ENCODE results near the gene RPS25. TPM values are rescaled to one million over a fixed set of nuclear protein-coding genes. Genes with fewer than 3 reads are reported as not detected.

The RPS25 gene
- total and polyA plus RNA-seq, 9 of the 15 experiments (the other 6 are each of a cell fraction or from before 2014, with no cell fraction given) = 1,553 to 5,486 (median 2,471) TPM

DNA sequence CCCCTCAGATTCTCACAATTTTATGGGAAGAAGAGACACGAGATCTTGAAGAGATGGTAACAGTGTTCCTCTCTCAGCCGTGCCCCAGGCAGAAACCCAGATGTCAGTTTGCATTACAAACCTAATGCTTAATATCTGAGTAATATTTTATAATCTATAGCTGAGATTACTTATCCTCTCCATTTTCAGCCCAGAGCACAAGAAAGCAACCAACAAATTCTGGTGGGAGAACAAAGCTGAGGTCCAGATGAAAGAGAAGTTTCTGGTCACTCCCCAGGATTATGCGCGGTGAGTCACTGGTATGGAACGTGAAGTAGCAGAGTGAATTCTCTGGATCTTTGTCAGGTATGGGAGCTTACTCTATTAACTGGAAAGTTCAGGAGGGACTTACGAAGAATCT lies 19.3 kb downstream of the RPS25 start:
- H4K20me1 ChIP-seq (replicated peaks; ENCODE audit: control insufficient read depth, insufficient read depth, low read length) = no peaks in the 10 kb centered on the region
- H3K4me3 ChIP-seq = peak overlapping the region; percentile 83
- ChIA-PET CTCF (ENCODE audit: low intra/inter-chr PET ratio) (no interaction called here), POLR2A (interaction anchor here (1.5 to 2.3 kb wide), 3 partner anchors 9 to 20 kb away, joined by 4 to 12 read pairs (median 7); partner anchors contain the start of genes RPS25 and TRAPPC4)
- H3K4me2 ChIP-seq (ENCODE audit: insufficient read depth, low read length) = peak overlapping the region; percentile 100
- WGBS (ENCODE audit: insufficient coverage, low coverage, missing lambda C conversion rate) = 8% methylated on average over 6 of the region's 6 CpGs
- H3K36me3 ChIP-seq (ENCODE audit: control insufficient read depth, insufficient read depth, low read length) = peaks cover 38% of the 10 kb centered on the region; the same call in 2 of the 3 replicates
- peaks cover 9 to 13% of the 10 kb centered on the region in 2 experiments; a peak in 4 of 5 replicates for H3K4me1 ChIP-seq (replicated peaks in 1 of 2; ENCODE audit: control insufficient read depth in 2 of 2, insufficient read depth in 2 of 2, low read length in 2 of 2)
- no TSS peak for BruUV-seq (replicated peaks)
- peak overlapping the region; percentile 46; the same call in 1 of the 3 replicates for H3K27ac ChIP-seq (ENCODE audit: extremely low read depth, low read depth, low read length)
- peak; percentile 28 to 67 (median 40) for DNase-seq (ENCODE audit: extremely low read depth in 1 of 4, low spot score in 3 of 4)
- no peaks in the 10 kb centered on the region for H3K27me3 ChIP-seq (ENCODE audit: control insufficient read depth in 2 of 2, insufficient read depth in 2 of 2, low read length in 2 of 2)
- in situ Hi-C loops (cut with MboI) (no loop called here), intact Hi-C loops (cut with micrococcal nuclease) (loop anchor here (1.0 kb wide), 1 partner anchor 19 kb away; the partner anchor contains the start of genes RPS25 and TRAPPC4)
- H3K9ac ChIP-seq (ENCODE audit: insufficient read depth in 1 of 2, low read depth in 2 of 2, low read length in 2 of 2) = peak overlapping the region; percentile 77 to 91
- peak; percentile 44 for ATAC-seq
- peak; percentile 74 for FAIRE-seq
- H2AFZ ChIP-seq (ENCODE audit: low read depth, low read length) = peak overlapping the region; percentile 90
- peaks cover 30% of the 10 kb centered on the region for H3K79me2 ChIP-seq (ENCODE audit: control insufficient read depth, insufficient read depth, low read length)
- no peaks in the 10 kb centered on the region for H3K9me3 ChIP-seq (replicated peaks; ENCODE audit: control insufficient read depth, insufficient read depth, low read depth, low read length)
- no peaks in the 10 kb centered on the region for H3K9me1 ChIP-seq (ENCODE audit: control insufficient read depth, insufficient read depth, low read length)
- TF ChIP-seq, protein P1, sequence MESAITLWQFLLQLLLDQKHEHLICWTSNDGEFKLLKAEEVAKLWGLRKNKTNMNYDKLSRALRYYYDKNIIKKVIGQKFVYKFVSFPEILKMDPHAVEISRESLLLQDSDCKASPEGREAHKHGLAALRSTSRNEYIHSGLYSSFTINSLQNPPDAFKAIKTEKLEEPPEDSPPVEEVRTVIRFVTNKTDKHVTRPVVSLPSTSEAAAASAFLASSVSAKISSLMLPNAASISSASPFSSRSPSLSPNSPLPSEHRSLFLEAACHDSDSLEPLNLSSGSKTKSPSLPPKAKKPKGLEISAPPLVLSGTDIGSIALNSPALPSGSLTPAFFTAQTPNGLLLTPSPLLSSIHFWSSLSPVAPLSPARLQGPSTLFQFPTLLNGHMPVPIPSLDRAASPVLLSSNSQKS (CRISPR knock-in tag; IDR thresholded peaks at IDR 0.05) = no peak
- TF ChIP-seq THRB (CRISPR knock-in tag; conservative IDR thresholded peaks at IDR 0.05) (no peak), AFF1 (IDR thresholded peaks at IDR 0.05; ENCODE audit: low read depth in 1 of 2, partially characterized antibody in 2 of 2) (no peak), CC2D1A (IDR thresholded peaks at IDR 0.05) (no peak), JUN (IDR thresholded peaks at IDR 0.05; ENCODE audit: borderline replicate concordance, low read depth, low read length) (0 out of 2 replicates have a peak, but pooled peaks have one; percentile 30), JUN (CRISPR knock-in tag; IDR thresholded peaks at IDR 0.05; ENCODE audit: borderline replicate concordance) (no peak), ZNF740 (CRISPR knock-in tag; IDR thresholded peaks at IDR 0.05) (no peak), ZNF740 (tag; IDR thresholded peaks at IDR 0.05) (no peak), FOSL1 (tag; conservative IDR thresholded peaks at IDR 0.05) (peak; percentile 85), POU5F1 (IDR thresholded peaks at IDR 0.05; ENCODE audit: borderline replicate concordance, low read depth, low read length, partially characterized antibody) (no peak), PTRF (tag; IDR thresholded peaks at IDR 0.05) (no peak), TCF7L2 (IDR thresholded peaks at IDR 0.05; ENCODE audit: low read depth, low read length) (no peak), PHF21A (IDR thresholded peaks at IDR 0.05; ENCODE audit: borderline replicate concordance, low read depth) (no peak)
- TF ChIP-seq, protein P2, sequence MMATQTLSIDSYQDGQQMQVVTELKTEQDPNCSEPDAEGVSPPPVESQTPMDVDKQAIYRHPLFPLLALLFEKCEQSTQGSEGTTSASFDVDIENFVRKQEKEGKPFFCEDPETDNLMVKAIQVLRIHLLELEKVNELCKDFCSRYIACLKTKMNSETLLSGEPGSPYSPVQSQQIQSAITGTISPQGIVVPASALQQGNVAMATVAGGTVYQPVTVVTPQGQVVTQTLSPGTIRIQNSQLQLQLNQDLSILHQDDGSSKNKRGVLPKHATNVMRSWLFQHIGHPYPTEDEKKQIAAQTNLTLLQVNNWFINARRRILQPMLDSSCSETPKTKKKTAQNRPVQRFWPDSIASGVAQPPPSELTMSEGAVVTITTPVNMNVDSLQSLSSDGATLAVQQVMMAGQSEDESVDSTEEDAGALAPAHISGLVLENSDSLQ (IDR thresholded peaks at IDR 0.05) = no peak

Data from K562 (cell line).